SK-N-SH (cell line): ENCODE results near the gene TCIRG1. TPM values are rescaled to one million over a fixed set of nuclear protein-coding genes. Genes with fewer than 3 reads are reported as not detected.

Experiments used
- CTCF ChIA-PET: fragments of 300-600, 350-600 bp; formaldehyde crosslinking; extraction: SDS; loops from one replicate; lab custom pipeline; 2021; lab: Yijun Ruan, JAX
- POLR2A ChIA-PET: fragments of 350-600 bp; sonication (Branson Sonifier 250); formaldehyde crosslinking; extraction: SDS; loops from one replicate; lab custom pipeline; 2020; ENCODE audit warnings: antibody characterized with exemption, inconsistent platforms; lab: Yijun Ruan, JAX
- DNase-seq: peaks from one replicate; pipeline ENCODE4 v3.0.0; 2012
- H2AFZ ChIP-seq: fragments of 200-600 bp; sonication (generic); 2 replicates; pipeline ENCODE4 v1.8.1; 2016; ENCODE audit warnings: antibody characterized with exemption, mild to moderate bottlenecking, low read depth
- H3F3A ChIP-seq: fragments of 200-600 bp; sonication (generic); replicated peaks from 2 replicates; pipeline ENCODE3; 2016; ENCODE audit warnings: antibody characterized with exemption, mild to moderate bottlenecking; ENCODE audit not compliant: insufficient read depth
- H3K27ac ChIP-seq, 2 experiments: fragments of 200-500 bp in 1 of 2; fragments of 200-600 bp in 1 of 2; sonication (Bioruptor generic) in 1 of 2; sonication (generic), shearing (Covaris generic) in 1 of 2; 2 replicates each; pipeline versions ENCODE4 v1.5.1 to v1.6.1; 2014 to 2016; ENCODE audit warnings: low read depth in 2 of 2, inconsistent platforms in 1 of 2, low read length in 1 of 2, mild to moderate bottlenecking in 1 of 2, mixed read lengths in 1 of 2
- H3K27me3 ChIP-seq: fragments of 200-600 bp; sonication (generic), shearing (Covaris generic); 2 replicates; pipeline ENCODE4 v1.6.1; 2016; ENCODE audit warnings: mixed run types; ENCODE audit not compliant: insufficient read depth
- H3K36me3 ChIP-seq, 2 experiments: fragments of 200-500 bp in 1 of 2; fragments of 200-600 bp in 1 of 2; sonication (Bioruptor generic) in 1 of 2; sonication (generic) in 1 of 2; replicated peaks in 1 of 2; 2 replicates each; pipeline versions ENCODE3 to v1.5.1; 2014 to 2016; ENCODE audit warnings: low read length in 1 of 2, mild to moderate bottlenecking in 1 of 2; ENCODE audit not compliant: insufficient read depth in 2 of 2, control insufficient read depth in 1 of 2
- H3K4me1 ChIP-seq, 2 experiments: fragments of 200-500 bp in 1 of 2; fragments of 200-600 bp in 1 of 2; sonication (Bioruptor generic) in 1 of 2; sonication (generic), shearing (Covaris generic) in 1 of 2; 2 replicates each; pipeline versions ENCODE4 v1.5.1 to v1.6.1; 2014 to 2016; ENCODE audit warnings: low read depth in 1 of 2, low read length in 1 of 2, mixed run types in 1 of 2; ENCODE audit not compliant: insufficient read depth in 2 of 2, control insufficient read depth in 1 of 2
- H3K4me2 ChIP-seq: fragments of 200-600 bp; sonication (generic), shearing (Covaris generic); 2 replicates; pipeline ENCODE4 v1.6.1; 2017; ENCODE audit warnings: mixed run types
- H3K4me3 ChIP-seq, 2 experiments: fragments of 200-500 bp in 1 of 2; fragments of 200-600 bp in 1 of 2; sonication (Bioruptor generic) in 1 of 2; sonication (generic), shearing (Covaris generic) in 1 of 2; 2 replicates each; pipeline versions ENCODE4 v1.5.1 to v1.8.1; 2014 to 2016; ENCODE audit warnings: low read depth in 2 of 2, inconsistent platforms in 1 of 2, low read length in 1 of 2, mild to moderate bottlenecking in 1 of 2, mixed read lengths in 1 of 2, moderate library complexity in 1 of 2
- H3K79me2 ChIP-seq: fragments of 200-600 bp; sonication (generic); 2 replicates; pipeline ENCODE4 v1.8.1; 2017; ENCODE audit warnings: mild to moderate bottlenecking; ENCODE audit not compliant: insufficient read depth
- H3K9ac ChIP-seq: fragments of 200-600 bp; sonication (generic); 2 replicates; pipeline ENCODE4 v1.6.1; 2017; ENCODE audit warnings: mixed run types
- H3K9me2 ChIP-seq: fragments of 200-600 bp; sonication (generic); 2 replicates; pipeline ENCODE4 v1.6.1; 2017; ENCODE audit warnings: mixed run types
- H3K9me3 ChIP-seq: fragments of 200-600 bp; sonication (generic); 2 replicates; pipeline ENCODE4 v1.6.1; 2017; ENCODE audit warnings: mixed run types, mild to moderate bottlenecking, moderate library complexity
- H4K20me1 ChIP-seq: fragments of 200-600 bp; sonication (generic); 2 replicates; pipeline ENCODE4 v1.6.1; 2017; ENCODE audit warnings: mild to moderate bottlenecking, mixed run types; ENCODE audit not compliant: insufficient read depth
- FOSL2 ChIP-seq: IDR thresholded peaks from 2 replicates; pipeline ENCODE4 v1.4.0; 2012; ENCODE audit warnings: low read depth, mild to moderate bottlenecking, moderate library complexity, borderline replicate concordance
- MEF2A ChIP-seq: IDR thresholded peaks from 2 replicates; pipeline ENCODE4 v1.4.0; 2012; ENCODE audit warnings: low read depth, borderline replicate concordance
- POLR2AphosphoS5 ChIP-seq: IDR thresholded peaks from 2 replicates; pipeline ENCODE4 v1.6.1; 2012; ENCODE audit warnings: low read depth, low read length
- RAD21 ChIP-seq: IDR thresholded peaks from 2 replicates; pipeline ENCODE4 v1.6.1; 2012; ENCODE audit warnings: mild to moderate bottlenecking, low read length
- RCOR1 ChIP-seq: fragments of 150-350 bp; IDR thresholded peaks from 2 replicates; pipeline ENCODE4 v1.6.1; 2017; ENCODE audit warnings: antibody characterized with exemption, low read length
- SIN3A ChIP-seq: IDR thresholded peaks from 2 replicates; pipeline ENCODE4 v1.6.1; 2012; ENCODE audit warnings: low read depth, mild to moderate bottlenecking, low read length, moderate library complexity, borderline replicate concordance
- TAF1 ChIP-seq: IDR thresholded peaks from 2 replicates; pipeline ENCODE4 v1.6.1; 2012; ENCODE audit warnings: low read depth, mild to moderate bottlenecking, low read length, moderate library complexity, borderline replicate concordance
- WGBS: methylation state at CpG from one replicate; pipeline ENCODE4 v1.1.6; 2017; ENCODE audit warnings: low lambda C conversion rate; 5-methylcytosine and 5-hydroxymethylcytosine counted together
- polyA plus RNA-seq, 3 experiments: library from polyadenylated mRNA; depleted of rRNA; stranded (reverse); fragments of >200 nt; gene quantifications; 2 replicates each; pipeline ENCODE4 v1.2.3, GENCODE V29; 2012
- TF ChIP-seq, protein P1 (sequence below): IDR thresholded peaks from 2 replicates; pipeline ENCODE4 v1.4.0; 2012; ENCODE audit warnings: low read depth, borderline replicate concordance
- TF ChIP-seq, protein P2 (sequence below): IDR thresholded peaks from 2 replicates; pipeline ENCODE4; 2012

TCIRG1 gene
- polyA plus RNA-seq, 1 of the 3 experiments (the other 2 are of a cell fraction), result 0.58 TPM

DNA sequence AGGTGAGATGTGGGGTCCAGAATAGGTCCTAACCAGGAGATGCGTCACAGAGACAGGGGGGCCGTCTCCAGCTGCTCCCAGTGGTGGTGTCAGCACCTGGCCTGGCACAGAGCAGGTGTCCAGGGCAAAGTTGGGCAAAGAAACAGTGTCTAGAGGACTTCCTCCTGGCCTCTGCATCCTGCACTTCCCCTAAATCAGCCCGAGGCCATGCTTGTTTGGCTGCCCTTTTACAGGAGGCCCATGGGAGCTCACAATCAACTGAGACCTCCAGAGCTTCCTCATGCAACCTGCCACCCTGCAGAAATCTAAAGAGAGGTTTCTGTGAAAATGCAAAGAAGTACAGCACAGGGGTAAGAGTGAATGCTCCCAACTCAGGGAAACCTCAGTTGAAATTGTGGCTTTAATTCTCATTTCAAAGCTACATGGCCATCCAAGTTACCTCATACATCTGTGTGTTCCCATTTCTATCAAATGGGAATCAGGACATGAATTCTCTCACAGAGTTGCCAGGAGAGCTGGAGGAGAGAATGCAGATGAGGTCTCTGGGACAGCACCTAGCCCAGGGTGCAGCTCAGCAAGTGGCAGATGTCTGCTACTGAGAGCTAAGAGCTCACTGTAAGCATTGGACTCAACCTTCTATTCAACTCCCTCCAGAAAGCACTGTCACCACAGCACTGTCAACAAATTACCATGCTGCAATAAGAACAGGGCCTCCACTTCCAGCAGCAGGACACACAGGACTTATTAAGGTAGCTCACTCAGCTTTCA lies 32.6 kb downstream of the TCIRG1 start:
- no peaks in the 10 kb centered on the region for H3K79me2 ChIP-seq
- no peaks in the 10 kb centered on the region for H3K9me3 ChIP-seq
- H4K20me1 ChIP-seq, result no peaks in the 10 kb centered on the region
- peaks cover 15 to 24% of the 10 kb centered on the region in 2 experiments for H3K36me3 ChIP-seq
- no peaks in the 10 kb centered on the region for H3K4me1 ChIP-seq
- H2AFZ ChIP-seq, result no peak overlapping the region
- H3K9ac ChIP-seq, result no peak overlapping the region
- no peak overlapping the region for H3K4me3 ChIP-seq
- H3K27ac ChIP-seq, result no peak overlapping the region
- H3K9me2 ChIP-seq, result no peaks in the 10 kb centered on the region
- POLR2A ChIA-PET, result no interaction called here
- DNase-seq, result no peak
- TF ChIP-seq RCOR1 (no peak), MEF2A (no peak)
- TF ChIP-seq, protein P1, sequence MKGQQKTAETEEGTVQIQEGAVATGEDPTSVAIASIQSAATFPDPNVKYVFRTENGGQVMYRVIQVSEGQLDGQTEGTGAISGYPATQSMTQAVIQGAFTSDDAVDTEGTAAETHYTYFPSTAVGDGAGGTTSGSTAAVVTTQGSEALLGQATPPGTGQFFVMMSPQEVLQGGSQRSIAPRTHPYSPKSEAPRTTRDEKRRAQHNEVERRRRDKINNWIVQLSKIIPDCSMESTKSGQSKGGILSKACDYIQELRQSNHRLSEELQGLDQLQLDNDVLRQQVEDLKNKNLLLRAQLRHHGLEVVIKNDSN, result no peak
- TF ChIP-seq, protein P2, sequence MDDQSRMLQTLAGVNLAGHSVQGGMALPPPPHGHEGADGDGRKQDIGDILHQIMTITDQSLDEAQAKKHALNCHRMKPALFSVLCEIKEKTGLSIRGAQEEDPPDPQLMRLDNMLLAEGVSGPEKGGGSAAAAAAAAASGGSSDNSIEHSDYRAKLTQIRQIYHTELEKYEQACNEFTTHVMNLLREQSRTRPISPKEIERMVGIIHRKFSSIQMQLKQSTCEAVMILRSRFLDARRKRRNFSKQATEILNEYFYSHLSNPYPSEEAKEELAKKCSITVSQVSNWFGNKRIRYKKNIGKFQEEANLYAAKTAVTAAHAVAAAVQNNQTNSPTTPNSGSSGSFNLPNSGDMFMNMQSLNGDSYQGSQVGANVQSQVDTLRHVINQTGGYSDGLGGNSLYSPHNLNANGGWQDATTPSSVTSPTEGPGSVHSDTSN, result no peak
- H3K4me2 ChIP-seq, result no peak overlapping the region
- 87% methylated on average over 2 of the region's 3 CpGs for WGBS
- no peaks in the 10 kb centered on the region for H3F3A ChIP-seq
- no peaks in the 10 kb centered on the region for H3K27me3 ChIP-seq
- CTCF ChIA-PET, result interaction anchor here (0.8 kb wide), 1 partner anchor 77 kb away, joined by 3 read pairs; no protein-coding TSS in a partner anchor

DNA sequence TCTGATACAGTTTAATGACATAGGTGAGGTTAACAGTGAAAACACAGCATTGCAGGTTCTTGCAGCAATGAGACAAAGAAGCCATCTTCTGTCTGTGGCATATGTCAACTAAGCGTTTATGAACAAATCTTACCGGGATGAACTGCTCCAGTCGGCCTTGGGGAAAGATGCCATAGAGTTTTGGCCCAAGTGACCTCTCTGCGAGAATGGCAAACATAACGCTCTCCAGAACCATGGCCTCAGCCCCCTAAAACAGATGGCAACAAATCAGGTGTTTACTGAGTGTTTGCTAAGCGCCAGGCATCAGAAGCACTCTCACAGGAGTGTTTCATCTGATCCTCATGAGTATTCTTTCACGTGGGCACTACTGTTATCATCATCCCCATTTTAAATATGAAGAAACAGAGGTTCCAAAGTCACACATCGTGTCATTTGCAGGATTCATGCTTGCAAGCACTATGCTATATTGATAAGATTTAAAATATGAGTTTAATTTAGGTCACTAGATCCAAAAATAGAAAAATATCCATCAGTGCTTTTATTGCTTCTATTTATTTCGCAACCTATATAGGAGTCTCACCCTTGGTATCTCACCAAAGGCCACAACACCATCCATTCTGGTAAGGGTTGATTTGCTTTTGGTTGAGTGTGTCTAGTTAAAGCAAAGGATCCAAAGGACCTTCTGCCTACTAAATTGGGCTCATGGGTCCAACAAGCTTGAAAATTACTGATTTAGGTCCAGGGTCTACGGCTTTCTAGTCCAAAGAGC lies 35.9 kb downstream of the TCIRG1 start:
- TF ChIP-seq FOSL2, result no peak
- TF ChIP-seq TAF1, result no peak
- TF ChIP-seq, protein P2, result no peak
- no peak for TF ChIP-seq SIN3A
- TF ChIP-seq RAD21, result no peak
- TF ChIP-seq POLR2AphosphoS5, result no peak
- H2AFZ ChIP-seq, result no peak overlapping the region
- no peak overlapping the region for H3K27ac ChIP-seq
- no peak overlapping the region for H3K4me3 ChIP-seq
- H3K9ac ChIP-seq, result no peak overlapping the region
- H3F3A ChIP-seq, result no peaks in the 10 kb centered on the region
- CTCF ChIA-PET, result no interaction called here
- POLR2A ChIA-PET, result no interaction called here
- H3K36me3 ChIP-seq, result peaks cover 10 to 13% of the 10 kb centered on the region in 2 experiments
- WGBS, result 92% methylated on average over 10 of the region's 10 CpGs
- H3K79me2 ChIP-seq, result no peaks in the 10 kb centered on the region
- H4K20me1 ChIP-seq, result no peaks in the 10 kb centered on the region
- DNase-seq, result no peak
- no peaks in the 10 kb centered on the region for H3K4me1 ChIP-seq
- no peaks in the 10 kb centered on the region for H3K9me3 ChIP-seq
- no peaks in the 10 kb centered on the region for H3K9me2 ChIP-seq
- no peak overlapping the region for H3K4me2 ChIP-seq
- H3K27me3 ChIP-seq, result no peaks in the 10 kb centered on the region
